Measurements from ENCODE around the gene ADAMTS2.
A peak's percentile ranks its signal among the peaks of the same experiment; 100 is the strongest.

The ADAMTS2 gene

GRCh38 chr5:179269781-179270543, 75.3 kb downstream of the ADAMTS2 start:
- DNase-seq, result no peak

GRCh38 chr5:179268966-179269693, 76.1 kb downstream of the ADAMTS2 start:
- no peak for DNase-seq

- DNase-seq, result no peak
Measured at GRCh38 chr5:179268399-179268952, 76.8 kb downstream of the ADAMTS2 start.

GRCh38 chr5:179267671-179268083, 77.6 kb downstream of the ADAMTS2 start:
- no peak for DNase-seq

- no peak for DNase-seq
Measured at GRCh38 chr5:179267071-179267670, 78.1 kb downstream of the ADAMTS2 start.

- DNase-seq, result no peak
Measured at GRCh38 chr5:179266291-179267070, 78.8 kb downstream of the ADAMTS2 start.

GRCh38 chr5:179265514-179266290, 79.6 kb downstream of the ADAMTS2 start:
- DNase-seq, result peak in 17 of 58 donors; percentile 9 to 67 (median 28)

- no peak for DNase-seq
Measured at GRCh38 chr5:179264783-179265513, 80.3 kb downstream of the ADAMTS2 start.

- DNase-seq, result no peak
Measured at GRCh38 chr5:179264053-179264782, 81.0 kb downstream of the ADAMTS2 start.

- DNase-seq, result no peak
Measured at GRCh38 chr5:179263391-179264052, 81.7 kb downstream of the ADAMTS2 start.

GRCh38 chr5:179262126-179262920, 82.9 kb downstream of the ADAMTS2 start:
- DNase-seq, result no peak

GRCh38 chr5:179261301-179262125, 83.7 kb downstream of the ADAMTS2 start:
- DNase-seq, result peak in 7 of 58 donors; percentile 11 to 23 (median 15)

- DNase-seq, result no peak
Measured at GRCh38 chr5:179260324-179261070, 84.8 kb downstream of the ADAMTS2 start.

- no peak for DNase-seq
Measured at GRCh38 chr5:179259731-179260323, 85.4 kb downstream of the ADAMTS2 start.

All from anterior cingulate cortex (tissue), 58 donors.